LHCN-M2 (cell line): ENCODE measurements around the gene CABP2. TPM values are rescaled to one million over a fixed set of nuclear protein-coding genes. Genes with fewer than 3 reads are reported as not detected.
"Not testable (repeated sequence)": the region's sequence is repeated elsewhere in the genome, so short reads cannot be mapped to it uniquely, and the experiment has no call there.

Experiments
- DNase-seq: peaks from one replicate; pipeline ENCODE4 v3.0.0-alpha.2; 2012; ENCODE audit warnings: low read depth
- total RNA-seq: library from RNA; depleted of rRNA; stranded (reverse); fragments of >200 nt; gene quantifications from 2 replicates; pipeline ENCODE4 v1.2.3, GENCODE V29; 2014

The CABP2 gene
- total RNA-seq, 1 experiment from 2014 or later: not detected

DNA sequence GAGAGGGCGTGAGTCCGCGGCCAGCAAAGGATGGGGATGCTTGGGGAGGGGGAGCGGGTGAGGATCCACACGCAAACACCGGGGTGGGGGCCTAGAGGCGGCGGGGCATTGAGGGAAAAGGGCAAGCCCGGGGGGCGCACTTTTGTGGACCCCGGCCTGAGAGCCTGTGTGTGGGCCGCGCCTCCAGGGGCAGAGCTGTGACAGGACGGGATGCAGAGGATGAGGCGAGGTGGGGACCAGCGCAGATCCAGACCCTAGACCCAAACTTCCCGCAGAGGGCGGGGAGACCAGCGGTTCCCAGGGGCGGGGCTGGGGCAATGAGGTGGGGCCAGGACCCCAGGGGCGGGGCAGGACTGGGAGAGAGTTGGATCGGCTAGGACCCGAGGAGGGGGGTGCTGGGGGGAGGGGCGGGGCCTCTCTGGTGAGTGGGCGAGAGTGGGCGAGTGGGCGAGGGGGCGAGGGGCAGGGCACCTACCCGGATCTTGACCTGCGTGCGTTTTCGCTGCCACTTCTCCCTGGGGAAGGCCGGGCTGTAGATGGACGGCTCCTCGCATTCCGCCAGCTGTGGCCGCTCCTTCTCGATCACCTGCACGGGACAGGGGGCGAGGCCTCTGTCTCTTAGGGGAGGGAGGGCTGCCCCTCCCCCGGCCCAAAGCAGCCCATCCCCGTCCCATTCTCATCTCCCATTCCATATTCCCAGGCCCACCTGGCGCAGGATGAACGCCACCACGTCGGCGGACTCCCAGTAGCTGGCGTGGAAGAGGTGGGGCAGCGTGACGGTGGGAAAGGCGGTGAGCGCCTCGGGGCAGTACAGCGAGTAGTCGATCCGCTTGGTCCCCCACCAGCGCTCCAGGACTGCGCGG is 28.6 kb downstream of the CABP2 start:
- DNase-seq: no peak

DNA sequence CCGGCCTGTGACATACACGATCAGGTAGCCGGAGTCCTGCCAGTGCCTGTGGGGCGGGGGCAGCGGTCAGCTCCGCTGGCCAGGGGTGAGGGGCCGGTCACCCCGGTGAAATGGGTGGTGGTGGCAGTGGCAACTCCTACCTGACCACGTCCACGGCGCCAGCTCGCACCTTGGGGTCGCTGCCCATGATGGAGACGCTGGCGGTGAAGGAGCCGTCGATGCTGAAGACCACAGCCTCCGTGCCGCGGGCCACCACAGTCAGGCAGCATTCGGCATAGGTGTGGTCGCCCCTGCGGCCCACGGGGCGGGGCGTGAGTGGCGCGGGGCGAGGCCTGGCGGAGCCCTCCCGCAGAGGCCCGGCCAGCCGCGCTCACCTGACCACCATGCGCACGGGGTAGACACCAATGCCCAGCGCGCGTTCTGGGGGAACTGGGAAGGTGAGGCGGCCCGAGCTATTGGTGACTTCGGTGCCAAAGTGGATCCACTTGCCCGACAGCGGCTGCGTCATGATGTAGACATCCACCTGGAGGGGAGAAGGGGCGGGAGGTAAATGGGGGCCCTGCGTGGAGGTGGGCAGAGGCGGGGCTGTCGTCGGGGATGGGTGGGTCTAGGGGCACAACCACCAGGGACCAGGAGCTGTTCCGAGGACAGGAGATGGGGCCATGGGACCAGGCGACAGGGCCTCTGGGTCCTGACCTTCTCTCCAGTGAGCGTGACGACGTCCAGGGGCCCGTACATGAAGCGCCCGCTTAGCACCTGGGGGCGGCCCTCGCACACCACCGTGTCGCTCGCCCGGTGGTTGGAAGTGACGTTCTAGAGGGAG is 29.5 kb downstream of the CABP2 start:
- no peak for DNase-seq

DNA sequence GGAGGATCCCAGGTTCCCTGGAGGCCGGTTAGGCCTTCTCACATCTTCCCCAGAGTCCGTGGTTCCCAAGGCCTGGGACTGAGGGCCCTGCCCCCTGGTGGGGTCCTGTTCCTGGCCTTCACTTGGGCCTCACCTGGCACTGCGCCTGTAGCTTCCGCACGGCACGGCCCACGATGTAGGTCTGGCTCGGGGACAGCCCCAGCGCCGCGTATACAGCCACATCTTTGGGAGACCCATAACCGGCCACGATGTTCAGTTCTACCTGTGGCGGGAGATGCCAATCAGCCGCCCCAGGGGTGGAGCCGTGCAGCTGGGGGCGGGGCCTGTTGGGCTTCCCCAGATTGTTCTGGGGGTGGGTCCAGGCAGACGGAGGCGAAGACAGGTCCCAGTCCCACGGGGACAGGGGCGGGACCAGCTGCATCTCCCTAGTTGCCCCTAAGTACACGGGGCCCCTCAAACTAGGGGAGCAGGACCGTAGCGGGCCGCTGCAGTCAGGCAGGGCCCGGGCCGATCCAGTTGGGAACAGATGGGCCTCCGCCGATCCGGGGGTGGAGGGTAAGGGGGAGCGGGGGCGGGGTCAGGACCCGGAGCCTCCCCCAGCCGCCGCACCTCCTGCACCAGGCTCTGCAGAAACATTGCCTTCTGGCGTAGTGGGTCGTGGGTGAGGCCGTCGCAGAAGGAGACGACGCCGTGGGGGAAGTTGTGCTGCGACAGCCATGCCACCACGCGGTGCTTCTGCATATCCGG is 30.3 kb downstream of the CABP2 start:
- no peak for DNase-seq

DNA sequence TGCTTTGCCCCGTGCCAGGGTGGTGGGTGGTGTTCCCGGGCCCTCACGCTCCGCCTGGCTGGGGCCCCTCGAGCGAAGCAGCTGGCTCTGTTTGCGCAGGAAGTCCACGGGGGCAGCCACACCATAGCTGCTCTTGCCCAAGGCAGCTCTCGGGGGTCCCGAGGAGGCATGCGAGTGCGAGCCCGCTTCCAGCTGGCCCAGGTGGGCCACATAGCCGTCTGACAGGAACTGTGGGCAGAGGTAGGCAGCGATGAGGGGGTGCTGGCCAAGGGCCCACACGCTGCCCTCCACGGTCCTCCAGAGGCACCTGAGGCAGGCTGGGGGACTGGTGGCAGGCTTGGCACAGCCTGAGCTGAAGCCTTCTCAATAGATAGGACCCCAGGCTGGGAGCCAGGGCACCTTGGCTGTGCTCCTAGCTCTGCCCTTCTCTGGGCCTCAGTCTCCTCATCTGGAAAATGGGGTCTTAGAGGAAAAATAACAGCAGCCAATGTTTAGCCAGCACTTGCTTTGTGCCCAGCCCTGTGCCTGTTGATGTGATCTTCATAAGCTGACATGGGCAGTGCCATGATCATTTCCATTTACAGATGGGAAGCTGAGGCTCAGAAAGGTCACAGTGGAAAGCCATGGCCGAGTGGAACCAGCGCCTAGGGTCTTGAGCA is 31.0 kb downstream of the CABP2 start:
- DNase-seq: no peak

DNA sequence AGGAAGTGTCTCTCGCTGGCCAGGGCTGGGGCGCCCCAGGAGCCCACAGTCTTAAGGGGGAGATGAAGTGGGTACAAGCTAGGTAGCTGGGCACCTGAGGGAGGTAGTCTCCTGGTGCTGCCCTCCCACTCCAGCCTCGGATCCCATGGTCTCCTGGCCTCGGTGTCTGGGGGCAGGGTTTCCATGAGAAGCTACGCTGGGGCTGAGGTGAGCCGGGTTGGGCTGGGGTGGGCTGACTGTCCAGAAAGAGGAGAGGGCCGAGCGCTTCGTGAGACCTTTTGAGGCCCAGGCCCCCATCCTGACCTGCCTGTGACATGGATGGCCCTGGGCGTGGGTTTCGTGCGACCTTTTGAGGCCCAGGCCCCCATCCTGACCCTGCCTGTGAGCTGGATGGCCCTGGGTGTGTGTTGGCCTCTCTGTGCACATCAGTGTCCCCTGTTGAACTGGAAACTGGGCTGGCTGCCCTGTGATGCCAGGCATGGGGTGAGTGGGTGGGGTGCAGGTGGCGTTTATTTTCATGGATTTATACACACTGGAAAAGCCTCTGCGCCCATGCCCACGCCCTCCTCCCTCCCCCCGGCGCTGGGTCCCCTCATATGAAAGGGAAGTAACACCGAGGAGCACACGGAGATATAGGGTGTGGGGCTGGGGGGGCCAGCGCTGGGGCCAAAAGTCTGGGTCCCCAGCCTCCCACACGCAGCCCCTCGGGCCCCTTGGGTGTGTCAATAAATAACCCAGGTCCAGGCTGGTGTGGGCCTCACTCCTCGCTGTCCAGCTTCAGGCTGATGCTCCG is 31.8 kb downstream of the CABP2 start:
- no peak for DNase-seq

DNA sequence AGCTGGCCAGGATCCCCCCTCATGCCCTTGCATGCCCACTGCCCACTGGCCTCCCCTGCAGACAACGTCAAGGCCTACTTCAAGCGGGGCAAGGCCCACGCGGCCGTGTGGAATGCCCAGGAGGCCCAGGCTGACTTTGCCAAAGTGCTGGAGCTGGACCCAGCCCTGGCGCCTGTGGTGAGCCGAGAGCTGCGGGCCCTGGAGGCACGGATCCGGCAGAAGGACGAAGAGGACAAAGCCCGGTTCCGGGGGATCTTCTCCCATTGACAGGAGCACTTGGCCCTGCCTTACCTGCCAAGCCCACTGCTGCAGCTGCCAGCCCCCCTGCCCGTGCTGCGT is 32.5 kb downstream of the CABP2 start:
- no peak for DNase-seq

DNA sequence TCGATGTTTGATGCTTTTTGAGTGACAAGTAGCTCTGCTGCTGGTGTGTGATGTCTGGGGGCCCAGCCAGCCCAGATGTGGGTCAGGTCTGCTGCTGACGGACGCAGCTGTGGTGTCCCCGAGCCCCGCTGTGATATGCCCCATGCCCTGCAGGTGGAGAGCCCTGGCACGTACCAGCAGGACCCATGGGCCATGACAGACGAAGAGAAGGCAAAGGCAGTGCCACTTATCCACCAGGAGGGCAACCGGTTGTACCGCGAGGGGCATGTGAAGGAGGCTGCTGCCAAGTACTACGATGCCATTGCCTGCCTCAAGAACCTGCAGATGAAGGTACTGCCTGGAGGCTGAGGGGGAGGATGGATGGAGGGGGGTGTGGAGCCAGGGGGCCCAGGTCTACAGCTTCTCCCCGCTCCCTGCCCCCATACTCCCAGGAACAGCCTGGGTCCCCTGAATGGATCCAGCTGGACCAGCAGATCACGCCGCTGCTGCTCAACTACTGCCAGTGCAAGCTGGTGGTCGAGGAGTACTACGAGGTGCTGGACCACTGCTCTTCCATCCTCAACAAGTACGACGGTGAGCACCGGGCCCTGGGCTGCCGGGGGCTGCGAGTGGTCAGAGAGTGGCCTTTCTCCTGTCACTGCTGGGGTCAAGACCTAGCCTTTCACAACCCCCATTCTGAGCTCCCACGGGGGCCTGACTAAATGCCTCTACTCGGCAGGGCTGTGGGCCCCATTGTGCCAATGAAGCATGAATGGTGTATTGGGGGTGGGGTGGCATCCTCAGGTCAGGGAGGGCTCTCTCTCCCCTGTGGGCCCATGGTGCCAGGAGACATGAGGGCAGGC is 33.1 kb downstream of the CABP2 start:
- no peak for DNase-seq

DNA sequence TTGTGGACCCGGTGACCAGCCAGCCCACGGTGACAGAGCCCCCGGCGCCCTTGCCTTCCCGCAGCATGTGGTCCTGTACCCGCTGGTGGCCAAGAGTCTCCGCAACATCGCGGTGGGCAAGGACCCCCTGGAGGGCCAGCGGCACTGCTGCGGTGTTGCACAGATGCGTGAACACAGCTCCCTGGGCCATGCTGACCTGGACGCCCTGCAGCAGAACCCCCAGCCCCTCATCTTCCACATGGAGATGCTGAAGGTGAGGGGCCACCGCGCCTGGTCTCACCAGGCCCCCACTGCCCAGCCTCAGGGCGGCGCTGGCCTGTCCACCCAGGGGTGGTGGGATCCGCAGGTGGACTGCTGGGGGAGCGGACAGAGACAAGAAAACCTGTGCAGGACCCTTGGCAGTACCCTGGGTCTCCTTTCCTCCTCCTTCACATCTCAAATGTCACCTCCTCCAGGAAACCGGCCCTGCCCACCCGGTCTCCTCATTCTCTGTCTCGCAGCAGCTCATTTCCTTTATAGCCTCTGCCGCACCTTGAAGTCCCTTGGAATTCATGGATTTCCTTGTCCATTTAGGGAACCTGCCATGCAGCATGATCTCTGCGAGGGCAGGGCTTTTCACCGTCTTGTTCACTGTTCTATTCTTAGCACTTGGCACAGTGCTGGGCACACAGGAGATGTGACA is 33.9 kb downstream of the CABP2 start:
- DNase-seq: no peak

DNA sequence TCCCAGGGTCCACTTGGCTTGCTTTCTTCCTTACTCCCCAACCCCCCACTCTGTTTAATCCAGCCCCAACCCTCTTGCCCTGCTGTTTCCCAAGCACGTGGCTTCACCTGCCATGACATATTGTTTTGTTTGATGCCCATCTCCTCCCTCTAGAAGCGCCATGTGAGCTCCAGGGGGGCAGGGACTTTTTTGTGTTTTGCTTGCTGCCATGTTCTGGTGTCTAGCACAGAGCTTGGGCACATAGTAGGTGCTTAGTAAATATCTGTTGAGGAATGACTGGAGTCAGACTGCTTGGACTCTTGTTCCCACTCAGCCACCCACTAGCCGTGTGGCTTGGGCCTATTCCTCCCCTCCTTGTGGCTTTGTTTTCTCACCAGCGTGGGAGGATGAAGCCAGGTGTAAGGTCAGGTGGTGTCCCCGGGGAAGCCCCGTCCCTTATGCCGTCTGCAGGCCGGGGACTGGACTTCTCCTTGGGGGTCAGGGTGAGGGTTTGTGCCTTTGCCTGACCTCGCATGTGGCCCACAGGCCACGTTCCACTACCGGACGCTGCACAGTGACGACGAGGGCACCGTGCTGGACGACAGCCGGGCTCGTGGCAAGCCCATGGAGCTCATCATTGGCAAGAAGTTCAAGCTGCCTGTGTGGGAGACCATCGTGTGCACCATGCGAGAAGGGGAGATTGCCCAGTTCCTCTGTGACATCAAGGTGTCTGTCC is 36.6 kb downstream of the CABP2 start:
- no peak for DNase-seq

DNA sequence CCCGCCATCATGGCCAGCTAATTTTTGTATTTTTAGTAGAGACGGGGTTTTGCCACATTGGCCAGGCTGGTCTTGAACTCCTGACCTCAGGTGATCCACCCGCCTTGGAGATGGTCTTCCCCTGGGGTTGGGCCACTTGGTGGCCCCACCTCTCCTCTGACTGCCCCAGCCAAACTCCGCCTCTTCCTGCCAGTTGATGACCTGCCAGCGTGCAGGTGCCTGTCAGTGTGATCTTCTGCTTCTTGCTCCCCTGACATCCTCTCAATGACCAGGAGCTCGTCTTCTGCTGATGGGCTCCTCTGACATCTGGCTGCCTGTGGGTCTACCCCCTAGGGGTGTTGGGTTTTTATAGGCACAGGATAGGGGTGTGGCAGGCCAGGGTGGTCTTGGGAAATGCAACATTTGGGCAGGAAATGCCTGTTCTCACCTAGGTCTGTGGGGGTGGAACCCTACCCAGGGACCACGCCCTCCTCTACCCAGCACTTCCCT is 37.3 kb downstream of the CABP2 start:
- DNase-seq: not testable (repeated sequence)

DNA sequence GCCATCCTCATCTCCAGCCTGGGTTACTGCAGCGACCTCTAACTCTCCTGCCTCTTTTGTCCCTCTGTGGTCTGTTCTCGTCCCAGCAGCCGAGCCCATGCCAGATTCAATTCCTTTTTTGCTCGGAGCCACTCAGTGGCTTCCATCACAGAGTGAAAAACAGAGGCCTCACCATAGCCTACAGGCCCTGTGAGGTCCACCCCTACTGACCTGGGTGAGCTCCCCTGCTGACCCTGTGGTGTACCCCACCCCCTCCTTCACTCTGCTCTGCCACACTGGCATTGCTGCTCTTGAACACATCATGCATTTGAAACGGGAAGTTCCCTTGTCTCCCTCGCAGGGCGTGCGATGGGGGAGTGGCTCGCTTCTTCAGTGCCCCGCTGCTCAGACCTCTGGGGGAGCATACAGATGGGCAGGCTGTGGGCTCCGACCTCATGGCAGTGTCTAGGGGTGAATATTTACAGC is 38.4 kb downstream of the CABP2 start:
- DNase-seq: no peak

DNA sequence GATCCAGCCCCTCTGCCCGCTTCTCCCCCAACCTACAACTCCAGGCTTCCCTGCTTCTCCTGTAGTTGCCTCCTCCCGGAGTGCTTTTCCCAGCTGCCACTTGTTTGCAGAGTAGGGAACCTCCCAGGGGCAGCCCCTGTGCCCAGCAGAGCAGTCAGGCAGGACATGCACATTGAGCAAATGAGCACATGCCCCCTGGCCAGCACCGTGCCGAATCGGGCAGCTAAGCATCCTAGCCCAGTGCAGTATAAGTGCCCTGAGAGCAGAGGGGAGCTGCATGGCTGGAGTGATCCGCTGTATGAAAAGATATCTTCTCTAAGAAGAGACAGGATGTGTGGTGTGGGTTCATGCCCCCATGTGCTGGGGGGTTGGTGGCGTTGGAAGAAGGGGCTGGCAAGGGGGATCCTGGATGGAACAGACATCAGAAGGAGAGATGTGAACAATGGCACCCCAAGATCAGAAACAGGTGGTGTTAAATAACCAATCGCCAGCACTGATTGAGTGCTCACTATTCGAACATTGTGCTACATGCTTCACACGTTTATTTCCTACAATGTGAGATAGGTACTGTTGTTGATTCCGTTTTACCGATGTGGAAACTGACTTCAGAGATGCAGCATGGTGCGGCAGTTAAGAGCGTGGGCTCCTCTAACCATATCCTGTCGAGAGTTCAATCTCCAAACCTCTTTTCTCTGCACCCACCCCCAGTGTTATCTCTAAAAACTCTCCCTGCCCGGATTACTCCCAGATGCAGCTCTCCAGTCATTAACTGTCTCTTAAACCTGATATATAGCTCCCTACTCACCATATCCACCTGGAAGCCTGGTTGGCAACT is 39.2 kb downstream of the CABP2 start:
- DNase-seq: no peak

DNA sequence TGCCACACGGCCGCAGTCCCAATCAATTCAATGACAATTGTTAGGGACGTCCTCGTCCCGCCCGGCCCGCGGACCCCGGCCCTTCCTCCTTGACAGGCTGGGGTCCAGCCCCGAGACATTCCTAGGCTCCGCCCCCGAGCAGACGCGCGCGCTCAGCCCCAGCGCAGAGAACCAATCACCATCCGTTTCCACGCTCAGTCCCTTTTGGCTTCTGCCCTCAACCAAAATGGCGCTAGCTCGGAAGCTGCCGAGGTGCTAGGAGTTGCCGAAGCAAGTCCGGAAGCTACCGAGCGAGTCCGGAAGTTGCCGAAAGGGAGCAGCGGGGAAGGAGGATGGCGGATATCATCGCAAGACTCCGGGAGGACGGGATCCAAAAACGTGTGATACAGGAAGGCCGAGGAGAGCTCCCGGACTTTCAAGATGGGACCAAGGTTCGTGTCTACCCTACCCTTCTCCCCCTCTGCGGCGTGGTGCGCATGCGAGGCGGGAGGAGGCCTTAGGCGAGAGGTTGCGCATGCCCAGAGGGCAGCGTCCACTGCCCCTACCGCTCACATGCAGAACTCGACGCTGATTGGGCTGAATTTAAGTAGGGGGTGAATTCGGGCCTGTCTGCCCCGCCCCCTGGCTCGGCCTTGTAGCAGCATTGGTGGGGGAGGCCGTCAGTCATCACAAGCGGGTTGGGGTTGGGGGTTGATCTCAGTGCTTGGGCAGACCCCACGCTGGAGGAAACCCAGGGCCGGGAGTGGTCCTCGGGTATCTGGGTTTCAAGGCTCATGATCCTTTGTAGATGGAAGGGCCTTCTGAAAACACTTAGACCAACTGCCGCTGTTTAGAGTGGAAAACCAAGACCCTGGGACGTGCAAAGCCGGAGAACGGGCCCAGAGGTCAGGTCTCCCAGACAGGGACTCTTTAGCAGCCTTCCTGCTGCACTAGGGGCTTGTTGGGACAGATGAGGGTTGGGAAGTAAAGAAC is 40.1 kb downstream of the CABP2 start, which contains the start of gene AIP:
Gene AIP (plus strand): TSS at position 200 of the 972 bp plus-strand sequence. CDS start 133 bp downstream, at position 333.
- DNase-seq: peak; percentile 97

DNA sequence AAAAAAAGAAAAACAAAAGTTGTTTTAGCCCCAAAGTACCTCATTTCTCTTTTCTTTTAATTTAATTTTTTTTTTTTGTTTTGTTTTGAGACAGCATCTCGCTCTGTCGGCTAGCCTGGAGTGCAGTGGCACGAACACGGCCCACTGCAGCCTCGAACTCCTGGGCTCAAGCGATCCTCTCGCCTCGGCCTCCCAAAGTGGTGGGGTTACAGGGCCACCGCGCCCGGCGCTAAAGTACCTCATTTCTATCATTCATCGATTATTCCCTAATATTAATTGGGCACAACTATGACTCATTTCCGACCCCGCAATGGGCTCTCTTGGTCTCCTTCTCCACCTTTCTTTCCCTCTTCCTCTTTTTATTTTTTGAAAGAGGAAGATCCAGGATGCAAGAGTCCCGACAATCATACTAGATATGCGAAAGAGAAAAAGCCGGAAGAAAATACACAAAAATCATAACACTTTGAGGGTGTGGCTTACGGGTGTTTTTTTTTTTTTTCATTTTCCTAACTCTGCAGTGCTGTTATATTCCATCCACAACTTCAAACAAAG is 40.9 kb downstream of the CABP2 start:
- DNase-seq: no peak

DNA sequence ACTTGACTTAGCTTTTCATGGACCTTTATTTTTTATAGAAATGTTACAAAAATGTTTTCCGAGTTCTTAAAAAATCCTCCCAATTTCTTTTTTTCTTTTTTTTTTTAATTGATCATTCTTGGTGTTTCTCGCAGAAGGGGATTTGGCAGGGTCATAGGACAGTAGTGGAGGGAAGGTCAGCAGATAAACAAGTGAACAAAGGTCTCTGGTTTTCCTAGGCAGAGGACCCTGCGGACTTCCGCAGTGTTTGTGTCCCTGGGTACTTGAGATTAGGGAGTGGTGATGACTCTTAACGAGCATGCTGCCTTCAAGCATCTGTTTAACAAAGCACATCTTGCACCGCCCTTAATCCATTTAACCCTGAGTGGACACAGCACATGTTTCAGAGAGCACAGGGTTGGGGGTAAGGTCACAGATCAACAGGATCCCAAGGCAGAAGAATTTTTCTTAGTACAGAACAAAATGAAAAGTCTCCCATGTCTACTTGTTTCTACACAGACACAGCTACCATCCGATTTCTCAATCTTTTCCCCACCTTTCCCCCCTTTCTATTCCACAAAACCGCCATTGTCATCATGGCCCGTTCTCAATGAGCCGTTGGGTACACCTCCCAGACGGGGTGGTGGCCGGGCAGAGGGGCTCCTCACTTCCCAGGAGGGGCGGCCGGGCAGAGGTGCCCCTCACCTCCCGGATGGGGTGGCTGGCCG is 45.7 kb downstream of the CABP2 start:
- not testable (repeated sequence) for DNase-seq
